AG20443 (cell line): Measurements from ENCODE around the gene LMCD1.
A peak's percentile ranks its signal among the peaks of the same experiment; 100 is the strongest.

Source experiments
- DNase-seq: peaks from one replicate; pipeline ENCODE4 v3.0.0; 2012; ENCODE audit warnings: low spot score, mixed read lengths

The LMCD1 gene

GRCh38 chr3:8506571-8507061, 5.0 kb downstream of the LMCD1 start:
- DNase-seq: no peak

DNA sequence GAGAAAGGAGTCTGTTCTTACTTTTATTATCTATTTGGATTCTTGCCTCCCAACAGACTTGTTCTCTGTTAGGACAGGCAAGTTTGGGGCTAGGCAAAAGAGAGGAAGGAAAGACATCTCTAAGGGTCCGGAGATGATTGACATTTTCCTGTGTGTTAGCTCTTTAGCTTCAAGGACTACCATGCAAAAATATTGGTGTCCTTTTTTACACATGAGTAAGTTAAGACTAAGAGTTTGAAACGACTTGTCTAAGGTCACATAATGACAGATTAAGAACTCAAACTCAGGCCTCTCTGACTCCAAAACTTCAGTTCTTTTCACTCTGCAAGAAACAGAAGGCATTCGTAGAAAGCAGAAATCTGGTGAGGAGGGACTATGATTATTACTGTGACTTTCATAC, 5.9 kb downstream of the LMCD1 start:
- no peak for DNase-seq

- peak; percentile 83 for DNase-seq
These were observed 8.3 kb downstream of the LMCD1 start for GRCh38 chr3:8509961-8510360.

DNA sequence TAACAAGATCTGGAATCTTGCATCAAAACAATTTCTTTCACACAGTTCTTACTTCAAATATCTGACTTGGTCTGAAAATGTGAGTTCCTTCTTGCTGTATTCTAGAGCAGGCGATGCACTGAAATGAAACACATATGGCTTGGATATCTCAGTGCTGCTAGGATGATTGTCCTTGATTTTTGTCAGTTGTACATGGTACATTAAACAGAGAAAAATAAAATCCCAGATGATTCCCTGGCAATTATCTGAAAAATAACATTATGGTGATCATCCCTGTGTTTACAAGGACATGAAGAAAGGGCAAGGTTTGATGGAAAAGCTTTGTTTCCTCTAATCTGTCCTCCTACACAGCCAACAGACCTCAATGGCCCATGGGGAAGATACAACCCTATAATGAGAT, 10.6 kb downstream of the LMCD1 start:
- no peak for DNase-seq

DNA sequence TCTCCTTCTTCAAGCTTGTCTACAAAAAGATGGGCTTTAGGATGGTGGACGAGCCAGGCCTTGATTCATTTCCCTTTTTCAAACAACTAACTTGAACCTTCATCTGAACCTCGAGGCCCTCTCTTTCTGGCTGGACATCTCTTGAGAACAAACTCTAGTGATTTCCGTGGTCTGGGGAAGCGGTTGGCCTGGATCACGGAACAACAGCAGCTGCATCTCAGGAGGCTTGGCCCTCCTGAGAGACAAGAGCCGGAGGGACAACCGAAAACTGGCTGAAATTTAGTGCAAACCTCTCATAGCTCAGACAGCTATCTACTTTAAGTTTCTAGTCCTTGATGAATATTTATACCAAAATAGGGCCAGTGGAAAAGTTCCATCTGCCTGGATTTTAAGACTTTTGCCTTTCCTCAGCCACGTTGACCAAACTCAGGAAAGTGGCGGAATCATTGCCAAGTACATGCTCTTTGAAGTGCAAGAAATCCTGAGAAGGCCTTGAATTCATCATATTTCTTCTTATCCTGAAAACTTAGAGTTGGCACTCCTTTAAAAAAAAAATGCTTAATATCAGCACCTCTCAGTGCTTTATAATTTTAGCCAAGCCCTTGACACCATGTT, 14.5 kb downstream of the LMCD1 start:
- no peak for DNase-seq

- DNase-seq: no peak
These were observed 15.2 kb downstream of the LMCD1 start for GRCh38 chr3:8516783-8517182.

DNA sequence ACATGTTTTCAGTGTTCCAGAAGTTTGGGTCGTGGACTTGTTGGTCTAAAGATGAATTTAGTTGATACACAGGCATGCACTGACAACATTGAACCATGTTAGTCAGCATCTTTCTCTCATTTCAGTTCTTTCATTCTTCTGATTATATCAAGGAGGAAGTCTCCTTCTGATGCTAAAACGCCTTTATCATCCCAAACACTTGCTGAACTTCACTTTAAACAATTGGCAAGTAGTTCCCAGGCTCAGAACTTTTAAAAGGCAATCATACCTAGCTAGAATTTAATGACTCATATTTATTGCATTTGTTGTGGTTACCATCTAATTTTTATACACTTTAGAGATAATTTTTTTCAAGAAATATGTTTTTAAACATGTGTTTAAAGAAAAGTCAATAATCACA, 15.9 kb downstream of the LMCD1 start:
- no peak for DNase-seq

DNA sequence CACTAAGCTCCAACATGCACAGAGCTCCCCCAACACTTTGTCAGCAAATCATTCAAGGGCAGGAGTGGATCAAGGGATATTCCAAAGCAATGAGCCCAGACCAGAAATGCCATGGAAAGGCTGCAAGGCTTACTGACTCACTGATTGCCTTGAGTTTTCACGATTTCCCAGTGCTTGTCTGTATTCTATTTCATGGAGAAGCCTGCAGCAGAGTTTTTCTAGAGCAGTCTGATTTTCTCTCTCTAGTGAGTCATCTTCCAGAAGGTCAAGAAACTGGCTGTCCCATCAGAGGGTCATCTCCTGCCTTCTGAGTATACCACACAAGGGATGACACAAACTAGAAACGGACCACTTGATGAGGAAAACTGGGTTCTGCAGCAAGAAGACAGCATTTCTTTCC, 16.5 kb downstream of the LMCD1 start:
- peak; percentile 22 for DNase-seq

GRCh38 chr3:8519156-8519555, 17.5 kb downstream of the LMCD1 start:
- no peak for DNase-seq

DNA sequence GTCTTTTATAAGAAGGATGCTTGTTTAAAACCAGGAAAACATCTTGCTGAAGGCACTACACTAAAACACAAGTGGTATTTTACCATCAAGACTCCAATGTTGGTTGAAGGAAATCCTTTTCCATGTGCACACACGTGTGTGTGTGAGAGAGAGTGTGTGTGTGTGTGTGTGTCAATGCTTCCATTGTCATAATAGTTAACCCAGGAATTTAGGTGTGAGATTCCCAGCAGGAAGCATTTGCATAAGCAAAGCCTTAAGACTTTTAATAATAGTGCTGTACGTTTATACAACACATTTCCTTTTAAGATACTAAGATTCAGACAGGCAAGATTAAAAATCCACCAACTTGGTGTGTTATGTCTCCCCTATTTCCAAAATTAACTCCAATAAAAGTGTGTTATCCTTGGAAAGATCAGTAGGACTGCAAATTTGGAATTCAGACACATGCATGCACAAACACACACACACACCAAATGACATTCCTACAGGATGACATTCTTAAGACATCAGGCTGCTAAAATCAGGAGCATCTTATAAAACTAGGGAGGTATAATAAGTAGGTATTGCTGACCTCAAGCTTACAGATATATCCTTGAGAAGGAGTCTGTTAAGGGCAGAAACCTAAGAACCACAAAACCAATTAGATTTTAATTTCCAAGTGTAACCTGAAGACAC, 18.3 kb downstream of the LMCD1 start:
- no peak for DNase-seq

GRCh38 chr3:8520816-8521403, 19.3 kb downstream of the LMCD1 start:
- DNase-seq: no peak

DNA sequence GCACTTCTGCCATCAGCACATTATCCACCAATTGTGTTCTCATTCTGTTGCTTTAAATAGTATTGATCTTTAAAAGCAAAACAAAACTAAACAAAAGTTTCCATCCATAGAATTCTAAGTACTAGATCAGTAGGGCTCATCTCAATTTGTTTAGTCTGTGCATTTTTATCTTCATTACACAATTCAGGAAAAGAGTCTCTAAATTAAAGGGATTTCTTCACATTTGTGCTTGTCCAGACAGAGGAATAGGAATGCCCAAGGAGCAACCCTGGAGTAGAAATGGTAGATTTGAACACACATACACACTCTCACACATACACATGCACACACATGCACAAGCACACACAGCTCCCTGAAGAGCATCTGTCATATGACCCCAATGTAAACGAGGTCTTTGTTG, 21.4 kb downstream of the LMCD1 start:
- no peak for DNase-seq

GRCh38 chr3:8524249-8524648, 22.6 kb downstream of the LMCD1 start:
- DNase-seq: no peak

DNA sequence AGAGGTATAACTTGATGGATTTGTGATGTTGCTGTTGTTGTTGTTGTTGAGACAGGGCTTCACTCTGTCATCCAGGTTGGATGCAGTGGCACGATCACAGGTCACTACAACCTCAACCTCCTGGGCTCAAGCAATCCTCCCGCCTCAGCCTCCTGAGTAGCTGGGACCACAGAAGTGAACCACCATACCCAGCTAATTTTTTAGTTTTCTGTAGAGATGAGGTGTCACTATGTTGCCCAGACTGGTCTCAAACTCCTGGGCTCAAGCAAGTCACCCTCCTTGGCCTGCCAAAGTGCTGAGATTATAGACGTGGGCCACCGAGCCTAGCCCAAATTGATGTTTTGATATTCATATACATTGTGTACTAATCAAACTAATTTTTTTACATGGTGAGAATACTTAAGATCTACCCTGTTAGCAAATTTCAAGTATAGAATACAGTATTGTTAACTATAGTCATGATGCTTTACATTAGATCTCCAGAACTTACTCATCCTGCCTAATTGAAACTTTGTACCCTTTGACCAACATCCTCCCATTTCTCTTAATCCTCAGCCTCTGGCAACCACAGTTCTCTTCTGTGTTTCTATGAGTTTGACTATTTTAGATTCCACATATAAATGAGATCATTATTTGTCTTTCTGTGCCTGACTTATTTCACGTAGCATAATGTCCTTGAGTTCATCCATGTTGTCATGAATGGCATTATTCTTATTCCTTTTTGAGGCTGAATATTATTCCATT, 23.2 kb downstream of the LMCD1 start:
- DNase-seq: no peak

DNA sequence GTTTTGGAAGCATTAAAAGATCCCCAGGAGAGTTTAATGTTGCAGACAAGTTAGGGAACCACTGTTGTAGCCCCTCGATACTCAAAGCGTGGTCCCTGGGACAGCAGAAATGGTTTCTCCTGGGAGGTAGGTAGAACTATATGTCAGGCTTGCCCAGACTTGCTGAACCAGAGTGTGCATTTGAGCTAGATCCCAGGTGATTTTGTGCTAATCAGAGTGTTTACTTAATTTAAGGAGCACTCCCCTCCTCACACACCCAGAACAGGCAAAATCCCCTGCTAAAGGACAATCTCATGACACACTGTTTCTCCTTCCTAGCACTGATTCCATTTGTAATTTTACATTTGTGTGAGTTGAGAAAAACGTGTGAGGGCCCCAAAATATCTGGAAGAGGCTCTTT, 24.3 kb downstream of the LMCD1 start:
- DNase-seq: no peak

- no peak for DNase-seq
These were observed 27.6 kb downstream of the LMCD1 start for GRCh38 chr3:8529181-8529637.

DNA sequence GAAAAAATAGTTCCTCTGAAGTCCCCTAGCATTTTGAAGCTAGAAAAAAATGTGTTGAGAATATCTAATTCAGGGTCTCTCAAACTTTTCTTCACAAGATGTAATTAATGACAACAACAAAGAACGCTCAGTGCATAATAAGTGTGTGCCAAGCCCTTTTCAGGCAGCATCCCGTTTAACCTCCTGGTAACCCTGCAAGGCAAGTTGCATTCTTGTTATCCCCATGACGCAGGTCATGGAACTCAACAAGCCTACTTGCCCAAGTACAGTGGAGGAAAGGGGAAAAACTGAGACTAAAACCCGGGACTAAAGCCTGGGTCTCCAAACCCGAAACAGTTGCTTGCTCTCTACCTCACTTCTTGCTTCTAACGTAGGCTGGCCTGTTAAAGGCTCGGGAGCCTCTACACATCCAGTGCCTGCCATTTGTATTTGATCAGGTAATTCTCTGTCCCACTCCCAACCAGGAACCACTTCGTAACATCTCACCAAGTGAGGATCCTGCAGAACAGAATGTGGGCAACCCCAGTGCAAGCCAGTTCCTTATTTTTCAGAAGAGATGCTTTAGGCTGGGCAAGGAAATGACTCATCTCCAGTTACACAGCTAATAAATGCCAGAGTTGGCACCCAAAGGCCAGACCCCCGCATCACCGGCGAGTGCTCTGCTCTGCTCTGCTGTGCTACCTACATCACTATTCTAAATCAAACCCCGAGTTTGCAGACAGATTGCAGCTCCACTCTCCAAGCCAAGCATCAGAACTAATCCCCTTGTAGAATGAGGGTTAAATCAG, 28.3 kb downstream of the LMCD1 start:
- DNase-seq: no peak

DNA sequence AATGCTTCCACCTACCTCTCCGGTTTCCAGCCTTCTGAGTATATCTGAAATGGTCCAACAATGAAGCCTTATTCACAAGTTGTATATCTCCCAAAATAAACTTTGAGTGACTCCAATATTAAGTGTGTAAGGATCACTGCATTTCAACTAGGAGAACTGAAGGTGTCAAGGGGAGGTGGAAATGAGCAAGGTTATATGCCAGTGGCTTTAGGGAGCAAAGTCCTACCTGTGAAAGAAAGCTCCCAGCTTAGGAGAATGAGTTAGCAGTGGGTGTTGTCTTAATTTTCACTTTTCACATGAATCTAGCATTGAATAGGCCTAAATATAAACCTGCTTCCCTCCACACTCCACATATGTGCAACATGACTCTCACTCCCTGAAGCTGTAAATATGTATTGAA, 29.0 kb downstream of the LMCD1 start:
- no peak for DNase-seq

DNA sequence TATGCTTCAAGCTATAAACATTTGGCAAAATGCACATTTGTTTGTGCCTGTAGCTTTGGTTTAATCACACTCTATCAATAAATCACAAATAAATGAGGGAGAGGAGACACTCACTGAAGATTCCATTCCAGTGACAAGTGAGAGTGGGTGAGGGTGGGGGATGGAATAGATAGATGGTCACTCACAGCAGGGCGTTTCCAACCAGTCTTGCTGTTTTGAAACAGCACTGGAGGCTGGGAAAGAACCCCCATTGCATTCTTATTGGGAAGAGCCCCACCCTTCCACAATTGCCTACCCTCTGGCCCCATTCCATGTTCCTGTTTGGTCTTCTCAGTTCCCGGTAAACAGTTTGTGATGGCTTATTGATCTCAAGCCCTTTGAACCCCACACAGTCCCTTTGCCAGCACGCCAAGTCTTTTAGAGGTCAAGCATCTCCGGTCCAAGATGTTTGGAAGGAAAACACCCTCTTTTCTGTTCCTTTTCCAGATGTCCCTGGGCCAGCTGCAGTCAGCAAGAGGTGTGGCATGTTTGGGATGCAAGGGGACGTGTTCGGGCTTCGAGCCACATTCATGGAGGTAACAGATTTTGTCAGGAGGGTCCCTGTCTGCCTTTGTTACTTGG, 30.7 kb downstream of the LMCD1 start:
- DNase-seq: peak; percentile 90

GRCh38 chr3:8536096-8537056, 34.8 kb downstream of the LMCD1 start:
- peak; percentile 54 for DNase-seq
